LNCAP (cell line): ENCODE results near the gene RUNX3.
A peak's percentile ranks its signal among the peaks of the same experiment; 100 is the strongest.

Experiments
- CTCF ChIP-seq: fragments of 450-650 bp; IDR thresholded peaks from 2 replicates; pipeline ENCODE4 v1.5.1; 2017; ENCODE audit warnings: mild to moderate bottlenecking

RUNX3 gene

DNA sequence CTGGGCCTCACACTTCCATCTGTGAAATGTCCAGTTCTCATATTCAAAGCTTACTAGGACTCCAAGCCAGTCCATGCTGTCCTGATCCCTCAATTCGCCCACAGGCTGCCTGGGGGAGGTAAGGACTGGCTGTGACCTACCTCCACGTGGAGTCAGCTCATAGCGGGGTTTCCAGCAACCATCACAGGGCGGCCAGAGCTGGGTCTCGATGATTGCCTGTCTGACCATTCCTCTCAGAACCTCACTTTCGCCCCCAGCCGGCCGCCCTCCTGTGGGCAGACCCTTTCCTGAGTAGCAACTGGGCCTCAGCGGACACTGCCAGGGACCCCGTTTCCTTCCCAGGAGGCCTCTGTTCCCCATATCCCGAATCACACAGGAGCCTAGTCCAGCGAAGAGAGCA, 3.4 kb upstream of the RUNX3 start:
- TF ChIP-seq CTCF, result no peak

- no peak for TF ChIP-seq CTCF
These were observed 2.7 kb upstream of the RUNX3 start for GRCh38 chr1:24932725-24933294.

- TF ChIP-seq CTCF, result peak; percentile 56
These were observed 2.2 kb upstream of the RUNX3 start for GRCh38 chr1:24932284-24932683.

DNA sequence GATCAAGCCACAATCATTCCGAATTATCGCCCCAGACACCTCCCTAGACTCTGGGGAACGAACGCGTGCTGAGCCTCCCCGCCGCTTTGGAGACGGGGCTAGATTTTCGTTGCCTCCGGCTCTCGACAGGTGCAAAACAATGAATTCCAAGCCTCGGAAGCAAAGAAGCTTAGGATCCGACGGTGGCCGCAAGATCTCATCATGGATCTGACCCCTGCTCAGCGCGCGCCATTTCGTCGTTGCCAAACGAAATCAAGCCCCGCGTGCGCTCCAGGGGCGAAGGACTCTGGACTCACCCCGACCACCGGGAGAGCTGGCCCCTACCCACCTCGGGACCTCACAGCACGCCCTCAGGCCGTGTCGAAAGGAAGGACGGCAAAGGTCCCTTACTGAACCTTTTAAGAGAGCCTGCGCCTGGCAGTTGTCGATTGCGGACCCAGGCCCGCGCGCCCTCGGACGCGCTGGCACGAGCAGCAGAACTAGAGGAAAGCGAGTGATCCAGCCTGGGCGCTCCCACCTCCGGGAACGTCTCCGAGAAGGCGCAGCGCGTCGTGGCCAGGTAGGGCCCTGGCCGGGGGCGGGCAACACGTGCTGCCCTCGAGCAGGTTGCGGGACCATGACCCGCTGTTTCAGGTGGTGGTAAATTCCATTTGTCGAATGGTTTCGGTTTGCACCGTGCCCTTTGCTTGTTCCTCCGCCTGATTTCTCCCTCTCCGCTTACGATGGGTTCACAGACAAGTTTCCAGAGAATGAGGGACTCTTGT, 1.6 kb upstream of the RUNX3 start:
- no peak for TF ChIP-seq CTCF

DNA sequence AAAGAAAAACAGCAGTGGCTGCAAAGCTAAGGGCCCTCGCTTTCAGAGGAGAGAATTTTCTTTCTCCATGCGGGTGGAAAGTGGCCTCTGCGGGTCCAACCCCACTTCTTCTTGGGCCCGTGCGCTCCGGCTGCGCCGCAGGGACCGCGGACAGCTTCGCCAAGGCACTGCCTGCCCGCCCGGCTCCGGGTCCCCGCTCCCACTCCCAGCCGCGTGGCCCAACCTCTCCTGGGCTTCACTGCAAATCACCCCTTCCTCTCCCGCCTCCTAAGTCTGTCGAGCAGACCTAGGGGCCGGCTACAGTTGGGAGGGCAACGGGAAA, 1.0 kb upstream of the RUNX3 start:
- no peak for TF ChIP-seq CTCF

- TF ChIP-seq CTCF, result no peak
These were observed 447 bp downstream of the RUNX3 start for GRCh38 chr1:24929398-24930259.

DNA sequence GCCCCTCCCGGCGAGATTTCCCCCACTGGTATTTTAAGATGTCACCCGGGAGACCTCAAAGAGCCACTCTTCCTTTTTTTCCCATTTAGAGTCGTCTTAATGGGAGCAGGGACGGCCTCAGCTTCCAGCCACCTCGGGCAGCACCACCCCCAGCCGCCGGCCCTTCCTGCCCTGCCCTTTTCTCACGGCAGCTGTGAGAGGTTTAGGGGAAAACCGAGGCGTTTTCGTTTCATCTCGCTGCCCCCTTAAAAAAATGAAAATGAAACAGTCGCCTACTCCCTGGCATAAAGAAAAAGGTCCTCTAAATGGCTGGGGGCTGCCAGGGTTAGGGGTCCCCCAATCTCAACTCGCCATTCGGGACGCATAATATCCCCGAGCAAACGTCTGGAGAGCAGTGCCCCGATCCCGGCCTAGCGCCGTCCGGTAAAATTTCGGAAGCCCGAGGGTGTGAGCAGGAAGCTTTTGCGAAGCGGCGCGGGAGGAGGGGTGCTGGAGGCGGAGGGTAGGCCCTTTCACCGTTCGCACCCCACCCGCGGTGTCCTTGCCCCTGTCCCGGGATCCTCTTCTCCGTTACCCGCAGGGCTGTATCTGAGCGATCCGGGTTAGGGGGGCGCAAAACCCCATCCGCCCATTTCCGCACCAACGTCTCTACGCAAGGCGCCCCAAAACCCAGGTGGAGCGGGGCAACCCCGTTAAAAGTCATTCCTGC, 1.2 kb downstream of the RUNX3 start:
- TF ChIP-seq CTCF, result no peak
